Measurements from ENCODE around the gene TP53BP2. TPM values are rescaled to one million over a fixed set of nuclear protein-coding genes. Genes with fewer than 3 reads are reported as not detected.

TP53BP2 gene
- total and polyA plus RNA-seq, 10 of the 15 experiments (the other 5 are each of a cell fraction or from before 2014, with no cell fraction given): 1.6 to 13.7 (median 5.6) TPM

GRCh38 chr1:223886516-223886921, 40.8 kb upstream of the TP53BP2 start:
- H3K4me3 ChIP-seq: no peak overlapping the region
- intact Hi-C loops (cut with micrococcal nuclease; ENCODE audit: unreplicated experiment): no loop called here
- in situ Hi-C loops (cut with MboI): no loop called here
- H3K36me3 ChIP-seq (ENCODE audit: control insufficient read depth in 2 of 2, insufficient read depth in 2 of 2, low read length in 1 of 2): no peaks in the 10 kb centered on the region
- FAIRE-seq: no peak
- no peak for DNase-seq (ENCODE audit: low read depth, low spot score)
- ATAC-seq: peak; percentile 57
- no peaks in the 10 kb centered on the region for H3K79me2 ChIP-seq (ENCODE audit: control insufficient read depth, insufficient read depth, low read length)
- H3K9ac ChIP-seq (ENCODE audit: control insufficient read depth, insufficient read depth, low read length): no peak overlapping the region
- POLR2A ChIA-PET: no interaction called here
- no peaks in the 10 kb centered on the region for H3K9me3 ChIP-seq (replicated peaks; ENCODE audit: control insufficient read depth, insufficient read depth, low read length)
- TF ChIP-seq PML (IDR thresholded peaks at IDR 0.05; ENCODE audit: low read length) (no peak), MTA2 (IDR thresholded peaks at IDR 0.05; ENCODE audit: low read depth) (no peak), ELK1 (IDR thresholded peaks at IDR 0.05; ENCODE audit: low read depth, low read length) (no peak), EP300 (IDR thresholded peaks at IDR 0.05; ENCODE audit: borderline replicate concordance in 1 of 2, control insufficient read depth in 1 of 2, low read depth in 2 of 2, low read length in 2 of 2) (no peak), SMARCA5 (IDR thresholded peaks at IDR 0.05) (no peak), IKZF1 (conservative IDR thresholded peaks at IDR 0.05) (no peak), TCF12 (IDR thresholded peaks at IDR 0.05; ENCODE audit: low read depth, low read length) (no peak), TBL1XR1 (IDR thresholded peaks at IDR 0.05; ENCODE audit: low read depth, low read length) (no peak), RB1 (IDR thresholded peaks at IDR 0.05; ENCODE audit: borderline replicate concordance) (no peak), MYB (IDR thresholded peaks at IDR 0.05; ENCODE audit: borderline replicate concordance, low read depth, low read length) (no peak), MEF2B (IDR thresholded peaks at IDR 0.05; ENCODE audit: partially characterized antibody, poor library complexity, severe bottlenecking) (no peak)
- TF ChIP-seq, protein P1, sequence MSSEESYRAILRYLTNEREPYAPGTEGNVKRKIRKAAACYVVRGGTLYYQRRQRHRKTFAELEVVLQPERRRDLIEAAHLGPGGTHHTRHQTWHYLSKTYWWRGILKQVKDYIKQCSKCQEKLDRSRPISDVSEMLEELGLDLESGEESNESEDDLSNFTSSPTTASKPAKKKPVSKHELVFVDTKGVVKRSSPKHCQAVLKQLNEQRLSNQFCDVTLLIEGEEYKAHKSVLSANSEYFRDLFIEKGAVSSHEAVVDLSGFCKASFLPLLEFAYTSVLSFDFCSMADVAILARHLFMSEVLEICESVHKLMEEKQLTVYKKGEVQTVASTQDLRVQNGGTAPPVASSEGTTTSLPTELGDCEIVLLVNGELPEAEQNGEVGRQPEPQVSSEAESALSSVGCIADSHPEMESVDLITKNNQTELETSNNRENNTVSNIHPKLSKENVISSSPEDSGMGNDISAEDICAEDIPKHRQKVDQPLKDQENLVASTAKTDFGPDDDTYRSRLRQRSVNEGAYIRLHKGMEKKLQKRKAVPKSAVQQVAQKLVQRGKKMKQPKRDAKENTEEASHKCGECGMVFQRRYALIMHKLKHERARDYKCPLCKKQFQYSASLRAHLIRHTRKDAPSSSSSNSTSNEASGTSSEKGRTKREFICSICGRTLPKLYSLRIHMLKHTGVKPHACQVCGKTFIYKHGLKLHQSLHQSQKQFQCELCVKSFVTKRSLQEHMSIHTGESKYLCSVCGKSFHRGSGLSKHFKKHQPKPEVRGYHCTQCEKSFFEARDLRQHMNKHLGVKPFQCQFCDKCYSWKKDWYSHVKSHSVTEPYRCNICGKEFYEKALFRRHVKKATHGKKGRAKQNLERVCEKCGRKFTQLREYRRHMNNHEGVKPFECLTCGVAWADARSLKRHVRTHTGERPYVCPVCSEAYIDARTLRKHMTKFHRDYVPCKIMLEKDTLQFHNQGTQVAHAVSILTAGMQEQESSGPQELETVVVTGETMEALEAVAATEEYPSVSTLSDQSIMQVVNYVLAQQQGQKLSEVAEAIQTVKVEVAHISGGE (CRISPR knock-in tag; IDR thresholded peaks at IDR 0.05): no peak
- SMC1A ChIA-PET (ENCODE audit: uncharacterized antibody, unreplicated experiment): no interaction called here
- CTCF ChIA-PET: no interaction called here
- 4% methylated on average over 4 of the region's 4 CpGs for WGBS (ENCODE audit: insufficient coverage, insufficient replicate concordance, low lambda C conversion rate, missing lambda C conversion rate)
- BruUV-seq (replicated peaks): no TSS peak
- no peak overlapping the region for H3K27ac ChIP-seq (ENCODE audit: control insufficient read depth, insufficient read depth)
- no peaks in the 10 kb centered on the region; the same call in 1 of the 2 replicates for H4K20me1 ChIP-seq (ENCODE audit: control insufficient read depth, insufficient read depth)
- H3K4me1 ChIP-seq (ENCODE audit: control insufficient read depth, insufficient read depth, low read length): no peaks in the 10 kb centered on the region
- H2AFZ ChIP-seq (ENCODE audit: control insufficient read depth, low read depth, low read length): no peak overlapping the region
- H3K4me2 ChIP-seq (ENCODE audit: control insufficient read depth, insufficient read depth): no peak overlapping the region
- RAD21 ChIA-PET (ENCODE audit: unreplicated experiment): no interaction called here
- H3K27me3 ChIP-seq (replicated peaks in 1 of 2; ENCODE audit: control insufficient read depth in 2 of 2, insufficient read depth in 2 of 2, low read length in 1 of 2): no peaks in the 10 kb centered on the region

Measured in GM12878 (cell line).